OCI-LY7 (cell line): ENCODE data around the gene CRB1.

ENCODE experiments used
- EZH2phosphoT487 ChIP-seq: fragments of 200-600 bp; sonication (generic); IDR thresholded peaks from 2 replicates; pipeline ENCODE4 v1.6.1; 2018; ENCODE audit warnings: low read depth, borderline replicate concordance, mild to moderate bottlenecking, mixed run types, antibody characterized with exemption, low read length, moderate library complexity, mixed read lengths
- TF ChIP-seq, protein P1 (sequence below): fragments of 200-600 bp; sonication (generic); conservative IDR thresholded peaks from 2 replicates; pipeline ENCODE4 v1.5.1; 2014; ENCODE audit warnings: mild to moderate bottlenecking, antibody characterized with exemption, low read length, moderate library complexity, mixed read lengths

GRCh38 chr1:197481101-197481500, 213.0 kb downstream of the CRB1 start:
- TF ChIP-seq, protein P1, sequence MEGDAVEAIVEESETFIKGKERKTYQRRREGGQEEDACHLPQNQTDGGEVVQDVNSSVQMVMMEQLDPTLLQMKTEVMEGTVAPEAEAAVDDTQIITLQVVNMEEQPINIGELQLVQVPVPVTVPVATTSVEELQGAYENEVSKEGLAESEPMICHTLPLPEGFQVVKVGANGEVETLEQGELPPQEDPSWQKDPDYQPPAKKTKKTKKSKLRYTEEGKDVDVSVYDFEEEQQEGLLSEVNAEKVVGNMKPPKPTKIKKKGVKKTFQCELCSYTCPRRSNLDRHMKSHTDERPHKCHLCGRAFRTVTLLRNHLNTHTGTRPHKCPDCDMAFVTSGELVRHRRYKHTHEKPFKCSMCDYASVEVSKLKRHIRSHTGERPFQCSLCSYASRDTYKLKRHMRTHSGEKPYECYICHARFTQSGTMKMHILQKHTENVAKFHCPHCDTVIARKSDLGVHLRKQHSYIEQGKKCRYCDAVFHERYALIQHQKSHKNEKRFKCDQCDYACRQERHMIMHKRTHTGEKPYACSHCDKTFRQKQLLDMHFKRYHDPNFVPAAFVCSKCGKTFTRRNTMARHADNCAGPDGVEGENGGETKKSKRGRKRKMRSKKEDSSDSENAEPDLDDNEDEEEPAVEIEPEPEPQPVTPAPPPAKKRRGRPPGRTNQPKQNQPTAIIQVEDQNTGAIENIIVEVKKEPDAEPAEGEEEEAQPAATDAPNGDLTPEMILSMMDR: no peak
- TF ChIP-seq EZH2phosphoT487: no peak
